GM19035 (cell line): Measurements from ENCODE around the gene IL17B.

Source experiments
- ATAC-seq: cut with Tn5 transposase; IDR thresholded peaks from one replicate; pipeline ENCODE4 v1.9.1; 2021; ENCODE audit not compliant: unreplicated experiment

The IL17B gene

DNA sequence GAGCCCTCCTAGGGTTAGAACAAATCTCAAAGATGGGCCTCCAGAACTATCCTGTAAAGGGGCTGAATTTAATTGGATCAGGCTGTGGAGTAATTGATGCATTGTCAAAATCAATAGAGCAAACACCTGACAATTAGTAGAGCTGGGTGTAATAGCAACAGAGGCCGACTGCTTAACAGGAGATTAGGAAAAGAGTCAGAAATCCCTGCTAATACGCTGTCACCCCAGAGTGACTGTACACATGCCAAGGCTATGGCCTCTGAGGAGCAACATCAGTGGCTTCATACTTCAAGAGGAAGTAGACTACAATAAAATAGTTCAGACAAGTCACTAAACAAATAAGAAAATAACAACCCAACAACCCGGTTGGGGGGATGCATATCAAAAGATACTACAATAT is 52.5 kb downstream of the IL17B start:
- no peak for ATAC-seq

GRCh38 chr5:149325894-149326293 is 53.2 kb downstream of the IL17B start:
- ATAC-seq, result no peak

GRCh38 chr5:149325166-149325735 is 53.8 kb downstream of the IL17B start:
- ATAC-seq, result no peak

DNA sequence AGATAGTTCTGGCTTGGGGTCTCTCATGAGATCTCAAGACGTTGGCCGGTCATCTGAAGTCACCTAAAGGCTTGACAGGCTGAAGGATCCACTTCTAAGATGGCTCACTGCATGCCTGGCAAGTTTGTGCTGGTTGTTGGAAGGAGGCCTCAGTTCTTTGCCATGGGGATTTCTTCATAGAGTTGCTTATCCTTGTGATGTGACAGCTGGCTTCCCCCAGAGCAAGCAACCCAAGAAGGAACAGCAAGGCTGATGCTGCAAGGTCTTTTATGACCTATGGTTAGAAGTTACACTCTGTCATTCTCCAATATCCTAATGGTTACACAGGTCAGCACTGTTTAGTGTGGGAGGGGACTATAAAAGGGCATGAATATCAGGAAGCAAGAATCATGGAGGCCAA is 54.5 kb downstream of the IL17B start:
- ATAC-seq, result no peak
